NCI-H2107 treated with DMSO at 0.1 percent for 48 hours (cell line): ENCODE data around the gene BTLA.
A peak's percentile ranks its signal among the peaks of the same experiment; 100 is the strongest.
"Not testable (repeated sequence)": the region's sequence is repeated elsewhere in the genome, so short reads cannot be mapped to it uniquely, and the experiment has no call there.

Source experiments
- DNase-seq: peaks from one replicate; lab custom pipeline; 2025; ENCODE audit not compliant: unreplicated experiment; lab: John Stamatoyannopoulos, UW

Gene BTLA, protein sequence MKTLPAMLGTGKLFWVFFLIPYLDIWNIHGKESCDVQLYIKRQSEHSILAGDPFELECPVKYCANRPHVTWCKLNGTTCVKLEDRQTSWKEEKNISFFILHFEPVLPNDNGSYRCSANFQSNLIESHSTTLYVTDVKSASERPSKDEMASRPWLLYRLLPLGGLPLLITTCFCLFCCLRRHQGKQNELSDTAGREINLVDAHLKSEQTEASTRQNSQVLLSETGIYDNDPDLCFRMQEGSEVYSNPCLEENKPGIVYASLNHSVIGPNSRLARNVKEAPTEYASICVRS

GRCh38 chr3:112498914-112499711 is at the start of gene BTLA:
BTLA (minus strand) TSS chr3:112499472; CDS start chr3:112499358, 114 bp downstream.
- no peak for DNase-seq

GRCh38 chr3:112546216-112546759 is 47.0 kb upstream of the BTLA start:
- DNase-seq, result no peak

DNA sequence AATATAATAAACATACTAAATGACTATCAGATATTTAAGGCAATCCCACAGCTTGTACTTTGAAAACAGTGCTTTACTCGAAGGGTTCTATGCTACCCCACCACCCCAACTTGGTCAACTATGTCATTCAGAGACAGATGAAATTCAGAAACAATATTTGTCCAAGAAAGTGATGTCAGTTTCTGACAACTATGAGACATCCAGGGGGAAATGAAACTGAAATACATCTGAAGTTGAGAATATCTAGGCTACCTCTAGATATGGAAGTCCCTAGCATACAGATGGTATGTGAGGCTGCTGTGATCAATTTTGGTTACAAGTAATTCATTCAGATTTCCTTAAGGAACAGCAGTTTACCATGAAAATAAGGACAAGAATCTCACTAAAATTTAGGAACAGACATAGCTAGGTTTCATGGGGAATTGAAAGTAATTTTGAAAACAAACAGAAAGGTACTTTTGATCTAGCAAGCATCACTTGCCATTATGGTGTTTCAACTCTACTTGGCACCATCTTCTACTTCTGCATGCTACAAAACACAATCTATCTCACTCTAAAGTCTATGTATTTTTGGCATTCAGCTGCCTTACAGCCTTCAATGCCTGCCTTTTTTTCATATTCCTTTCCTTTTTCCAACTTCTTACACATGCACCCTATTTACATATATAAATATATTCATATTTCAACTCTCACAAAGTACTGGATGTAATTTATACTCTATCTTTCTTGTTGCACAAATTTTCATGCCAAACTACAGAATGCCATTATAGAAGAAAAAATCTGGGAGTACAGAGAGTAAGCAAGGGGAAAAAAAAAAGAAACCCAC is 40.8 kb upstream of the BTLA start:
- no peak for DNase-seq

DNA sequence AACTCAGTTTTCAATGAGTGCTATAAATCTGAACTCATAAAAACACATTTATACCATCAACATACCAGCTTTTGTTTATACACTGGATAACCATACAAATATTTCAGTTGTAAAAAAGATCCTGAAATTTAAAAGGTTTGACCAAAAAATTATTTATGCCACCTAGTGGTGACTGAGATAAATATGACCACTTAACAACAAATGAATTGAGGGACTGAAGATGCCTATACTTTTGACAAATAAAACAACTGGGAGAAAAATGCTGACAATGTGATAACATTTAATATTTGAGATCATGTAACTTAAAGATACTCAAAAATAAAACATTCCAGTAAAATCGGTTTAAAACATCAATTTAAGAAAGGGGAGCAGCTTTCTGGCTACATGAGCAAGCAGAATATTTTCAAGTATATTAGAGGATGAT is 32.1 kb upstream of the BTLA start:
- no peak for DNase-seq

- DNase-seq, result no peak
Observed at GRCh38 chr3:112530573-112530972, 31.3 kb upstream of the BTLA start.

GRCh38 chr3:112524127-112524526 is 24.9 kb upstream of the BTLA start:
- not testable (repeated sequence) for DNase-seq

DNA sequence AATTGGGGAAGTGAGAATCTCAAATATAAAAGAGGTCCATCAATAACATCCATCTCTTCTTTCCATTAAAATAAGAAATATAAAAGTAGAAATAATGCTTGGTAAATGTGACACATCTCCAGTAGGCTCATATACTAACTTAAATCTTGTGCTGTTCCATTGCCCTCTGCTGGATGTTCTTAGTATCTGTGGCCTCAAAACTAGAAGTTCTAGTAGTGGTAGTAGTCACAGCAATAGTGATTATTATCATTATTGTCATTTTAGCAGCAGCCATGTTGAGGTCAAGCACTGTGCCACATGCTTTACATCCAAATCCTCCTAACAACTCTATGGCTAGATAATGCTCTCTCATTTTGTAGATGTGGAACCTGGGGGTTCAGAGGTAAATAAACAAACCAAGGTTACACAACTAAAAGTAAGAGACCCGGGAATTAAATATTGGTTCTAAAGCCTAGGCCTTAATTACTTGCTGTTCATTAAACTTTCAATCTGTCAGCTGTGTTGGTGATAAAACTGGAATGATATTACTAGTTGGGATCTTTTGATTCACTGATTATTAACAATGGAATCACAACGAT is 20.2 kb upstream of the BTLA start:
- peak; percentile 92 for DNase-seq

DNA sequence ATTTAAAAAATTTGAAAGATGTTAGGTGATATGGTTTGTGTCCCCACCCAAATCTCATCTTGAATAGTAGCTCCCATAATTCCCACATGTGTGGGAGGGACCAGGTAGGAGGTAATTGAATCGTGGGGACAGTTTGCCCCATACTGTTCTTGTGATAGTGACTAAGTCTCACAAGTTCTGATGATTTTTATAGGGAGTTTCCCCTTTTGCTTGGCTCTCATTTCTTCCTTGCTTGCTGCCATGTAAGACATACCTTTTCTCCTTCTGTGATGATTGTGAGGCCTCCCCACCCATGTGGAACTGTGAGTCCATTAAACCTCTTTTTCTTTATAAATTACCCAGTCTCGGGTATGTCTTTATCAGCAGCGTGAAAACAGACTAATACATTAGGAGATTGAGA is 19.7 kb upstream of the BTLA start:
- DNase-seq, result not testable (repeated sequence)

DNA sequence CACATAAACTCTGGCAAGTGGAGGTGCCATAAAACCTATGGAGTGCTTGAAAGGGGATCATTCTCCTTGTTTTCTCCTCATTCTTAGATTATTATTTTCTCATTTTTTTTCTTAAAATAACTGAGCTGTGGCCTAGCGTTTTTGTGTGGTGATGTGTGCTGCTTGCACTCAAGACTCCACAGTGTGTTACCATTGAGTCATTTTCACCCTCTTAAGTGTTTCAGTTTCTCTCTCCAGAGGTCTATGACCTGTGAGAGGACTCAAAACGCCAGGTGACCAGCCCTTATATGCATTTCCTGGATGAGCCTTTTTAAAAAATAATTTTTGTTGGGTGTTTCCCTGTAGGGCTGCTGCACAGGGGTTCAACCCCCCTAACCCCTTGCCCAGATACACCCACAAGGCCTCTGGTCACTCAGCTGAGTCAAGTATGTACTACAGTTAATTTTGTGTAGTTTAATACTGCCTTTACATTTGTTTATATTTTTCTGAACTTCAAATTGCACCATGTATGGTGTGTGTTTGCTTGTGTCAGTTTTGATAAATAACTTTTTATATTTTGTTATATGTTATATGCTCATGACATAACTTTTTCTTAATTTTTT is 15.4 kb upstream of the BTLA start:
- no peak for DNase-seq

- no peak for DNase-seq
Observed at GRCh38 chr3:112512320-112512719, 13.0 kb upstream of the BTLA start.

GRCh38 chr3:112508860-112509259 is 9.6 kb upstream of the BTLA start:
- no peak for DNase-seq

- no peak for DNase-seq
Observed at GRCh38 chr3:112508261-112508660, 9.0 kb upstream of the BTLA start.

DNA sequence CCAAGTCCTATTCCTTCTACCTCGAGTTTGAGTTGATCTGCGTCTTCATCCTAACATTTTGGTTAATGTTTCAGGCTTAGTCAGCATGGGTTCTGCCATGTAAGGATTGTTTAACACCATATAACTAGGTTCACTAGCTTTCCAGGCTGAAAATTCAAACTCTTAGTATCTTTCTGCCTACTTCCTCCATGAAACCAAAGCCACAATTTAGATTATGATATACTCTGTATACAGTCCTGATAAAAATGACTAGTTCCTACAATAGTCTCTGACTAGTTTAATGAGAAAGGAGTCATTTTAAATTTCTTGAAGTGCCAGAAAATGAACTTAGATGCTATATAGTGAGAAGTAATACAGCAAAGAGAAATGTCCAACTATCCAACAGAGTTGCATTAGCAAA is 6.6 kb upstream of the BTLA start:
- DNase-seq, result no peak

DNA sequence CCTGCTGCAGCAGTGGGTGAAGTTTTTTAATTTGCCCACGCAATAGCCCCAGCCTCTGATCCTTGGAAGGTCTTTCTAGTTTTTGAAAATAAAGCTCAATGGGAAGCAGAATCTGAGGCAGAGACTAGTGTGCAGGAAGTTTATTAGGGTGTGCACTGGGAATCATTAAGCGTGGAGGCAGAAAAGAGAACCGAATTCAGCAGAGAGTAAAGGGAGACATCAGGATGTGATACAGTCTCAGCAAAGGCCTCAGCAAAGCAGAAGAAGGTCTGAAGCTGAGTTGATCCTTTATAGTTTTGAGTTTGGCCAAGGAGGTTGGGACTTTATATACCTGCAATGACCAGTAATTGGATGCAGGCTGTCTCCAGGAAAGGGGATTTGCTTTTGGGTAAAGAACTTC is 4.9 kb upstream of the BTLA start:
- DNase-seq, result no peak

- no peak for DNase-seq
Observed at GRCh38 chr3:112503304-112503972, 4.2 kb upstream of the BTLA start.

GRCh38 chr3:112500621-112501020 is 1.3 kb upstream of the BTLA start:
- no peak for DNase-seq

- no peak for DNase-seq
Observed at GRCh38 chr3:112497897-112498548, 1.2 kb downstream of the BTLA start.

- no peak for DNase-seq
Observed at GRCh38 chr3:112496366-112497067, 2.8 kb downstream of the BTLA start.

DNA sequence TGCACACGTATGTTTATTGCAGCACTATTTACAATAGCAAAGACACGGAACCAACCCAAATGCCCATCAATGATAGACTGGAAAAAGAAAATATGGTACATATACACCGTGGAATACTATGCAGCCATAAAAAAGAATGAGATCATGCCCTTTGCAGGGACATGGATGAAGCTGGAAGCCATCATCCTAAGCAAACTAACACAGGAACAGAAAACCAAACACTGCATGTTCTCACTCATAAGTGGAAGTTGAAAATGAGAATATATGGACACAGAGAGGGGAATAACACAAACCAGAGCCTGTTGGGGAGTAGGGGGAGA is 4.9 kb downstream of the BTLA start:
- not testable (repeated sequence) for DNase-seq
